Measurements from ENCODE around the gene ARVCF. TPM values are rescaled to one million over a fixed set of nuclear protein-coding genes. Genes with fewer than 3 reads are reported as not detected.
A peak's percentile ranks its signal among the peaks of the same experiment; 100 is the strongest.

The ARVCF gene
- total RNA-seq, 1 donor from 2014 or later = 19.2 TPM

DNA sequence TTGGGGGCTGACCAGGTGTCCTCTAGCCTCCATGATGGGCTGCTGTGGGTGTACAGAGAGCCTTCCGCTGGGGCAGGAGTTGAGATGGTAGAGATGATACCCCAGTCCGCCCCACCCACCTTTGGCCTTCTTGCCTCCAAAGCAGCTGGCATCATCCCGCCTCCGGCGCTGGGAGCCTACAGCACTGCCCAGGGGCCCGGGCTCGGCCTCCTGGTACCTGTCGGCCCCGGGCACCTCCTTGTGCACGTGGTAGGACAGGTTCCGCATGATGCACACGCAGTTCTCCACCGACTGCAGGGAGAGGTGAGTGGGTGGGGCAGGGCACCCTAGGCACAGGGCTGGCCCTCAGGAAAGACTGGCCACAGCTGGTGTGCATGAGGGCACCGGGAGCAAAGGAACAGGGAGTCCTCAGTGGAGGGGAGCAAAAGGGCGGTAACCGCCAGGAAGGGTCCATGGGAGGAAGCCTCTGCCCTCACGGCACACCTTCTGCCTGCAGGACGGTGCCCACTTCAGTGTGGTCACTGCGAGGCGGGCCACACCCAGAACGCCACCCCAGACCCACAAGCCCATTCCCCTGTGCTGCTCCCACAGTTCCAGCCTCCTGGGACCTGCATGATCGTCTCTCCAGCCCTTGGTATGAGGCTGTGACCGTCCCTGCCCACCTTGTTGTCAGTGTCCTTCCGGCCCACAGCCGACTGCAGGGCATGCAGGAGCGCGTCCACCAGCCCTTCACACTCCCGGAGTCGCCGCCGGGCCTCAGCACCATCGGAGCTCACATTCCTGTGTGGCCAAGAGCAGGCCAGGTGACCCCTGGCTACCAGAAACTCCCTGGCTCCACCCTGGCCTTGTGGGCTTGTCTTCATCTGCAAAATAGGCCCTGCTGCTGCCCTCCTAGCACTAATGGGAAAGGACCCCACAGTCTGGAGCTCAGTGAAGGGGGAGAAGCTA lies 39.1 kb downstream of the ARVCF start:
- DNase-seq (ENCODE audit: low read depth) (no peak), FAIRE-seq (no peak)
- TF ChIP-seq, protein P1, sequence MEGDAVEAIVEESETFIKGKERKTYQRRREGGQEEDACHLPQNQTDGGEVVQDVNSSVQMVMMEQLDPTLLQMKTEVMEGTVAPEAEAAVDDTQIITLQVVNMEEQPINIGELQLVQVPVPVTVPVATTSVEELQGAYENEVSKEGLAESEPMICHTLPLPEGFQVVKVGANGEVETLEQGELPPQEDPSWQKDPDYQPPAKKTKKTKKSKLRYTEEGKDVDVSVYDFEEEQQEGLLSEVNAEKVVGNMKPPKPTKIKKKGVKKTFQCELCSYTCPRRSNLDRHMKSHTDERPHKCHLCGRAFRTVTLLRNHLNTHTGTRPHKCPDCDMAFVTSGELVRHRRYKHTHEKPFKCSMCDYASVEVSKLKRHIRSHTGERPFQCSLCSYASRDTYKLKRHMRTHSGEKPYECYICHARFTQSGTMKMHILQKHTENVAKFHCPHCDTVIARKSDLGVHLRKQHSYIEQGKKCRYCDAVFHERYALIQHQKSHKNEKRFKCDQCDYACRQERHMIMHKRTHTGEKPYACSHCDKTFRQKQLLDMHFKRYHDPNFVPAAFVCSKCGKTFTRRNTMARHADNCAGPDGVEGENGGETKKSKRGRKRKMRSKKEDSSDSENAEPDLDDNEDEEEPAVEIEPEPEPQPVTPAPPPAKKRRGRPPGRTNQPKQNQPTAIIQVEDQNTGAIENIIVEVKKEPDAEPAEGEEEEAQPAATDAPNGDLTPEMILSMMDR (IDR thresholded peaks at IDR 0.05; ENCODE audit: insufficient read depth, low read length, severe bottlenecking) = no peak
- Histone ChIP-seq H3K27me3 (ENCODE audit: control insufficient read depth, insufficient read depth, low read length) (no peaks in the 10 kb centered on the region), H3K4me3 (ENCODE audit: low read depth, low read length) (no peak overlapping the region), H3K36me3 (ENCODE audit: control insufficient read depth, insufficient read depth, low read length) (peaks cover 3% of the 10 kb centered on the region)

DNA sequence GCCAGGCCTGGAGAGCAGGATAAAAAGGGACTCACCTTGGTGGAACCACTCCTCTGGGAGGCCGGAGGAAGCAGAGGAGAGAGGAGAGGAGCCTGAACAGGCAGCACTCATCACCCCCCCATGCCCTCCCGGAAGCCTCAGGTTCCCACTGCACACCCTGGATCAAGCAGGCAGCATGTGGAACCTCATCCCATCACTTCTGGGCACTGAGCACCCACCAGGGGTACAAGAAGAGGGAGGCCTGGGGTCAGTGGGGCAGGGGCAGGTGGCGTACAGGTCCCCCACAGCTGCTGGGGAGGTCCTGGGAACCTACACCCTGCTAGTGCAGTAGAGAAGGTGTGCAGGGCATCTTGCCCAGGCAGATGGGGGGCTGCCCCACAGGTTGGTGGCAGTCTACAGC lies 40.0 kb downstream of the ARVCF start:
- DNase-seq (ENCODE audit: low read depth) (no peak), FAIRE-seq (no peak)
- TF ChIP-seq, protein P1 (IDR thresholded peaks at IDR 0.05; ENCODE audit: insufficient read depth, low read length, severe bottlenecking) = no peak
- H3K36me3 ChIP-seq (ENCODE audit: control insufficient read depth, insufficient read depth, low read length) = peaks cover 3% of the 10 kb centered on the region
- H3K4me3 ChIP-seq (ENCODE audit: low read depth, low read length) = no peak overlapping the region
- no peaks in the 10 kb centered on the region for H3K27me3 ChIP-seq (ENCODE audit: control insufficient read depth, insufficient read depth, low read length)

DNA sequence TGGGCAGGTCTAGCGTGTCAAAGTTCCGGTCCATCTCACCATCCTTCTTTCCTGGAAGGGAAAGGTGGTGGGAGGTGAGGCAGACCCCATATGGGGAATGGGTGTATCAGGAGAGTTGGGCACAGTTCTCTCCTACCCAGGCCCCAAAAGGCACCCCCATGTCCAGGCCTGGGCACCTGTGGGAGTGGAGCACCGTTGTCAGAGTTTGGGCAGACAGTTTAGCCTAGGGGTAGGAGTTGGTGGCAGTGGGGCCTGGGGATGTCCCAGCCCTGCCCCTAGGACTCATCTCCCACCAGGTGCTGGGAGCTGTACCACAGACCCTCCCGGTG lies 41.0 kb downstream of the ARVCF start:
- TF ChIP-seq, protein P1 (IDR thresholded peaks at IDR 0.05; ENCODE audit: insufficient read depth, low read length, severe bottlenecking) = no peak
- FAIRE-seq = no peak
- no peak overlapping the region for H3K4me3 ChIP-seq (ENCODE audit: low read depth, low read length)
- H3K36me3 ChIP-seq (ENCODE audit: control insufficient read depth, insufficient read depth, low read length) = peaks cover 6% of the 10 kb centered on the region
- DNase-seq (ENCODE audit: low read depth) = no peak
- no peaks in the 10 kb centered on the region for H3K27me3 ChIP-seq (ENCODE audit: control insufficient read depth, insufficient read depth, low read length)

DNA sequence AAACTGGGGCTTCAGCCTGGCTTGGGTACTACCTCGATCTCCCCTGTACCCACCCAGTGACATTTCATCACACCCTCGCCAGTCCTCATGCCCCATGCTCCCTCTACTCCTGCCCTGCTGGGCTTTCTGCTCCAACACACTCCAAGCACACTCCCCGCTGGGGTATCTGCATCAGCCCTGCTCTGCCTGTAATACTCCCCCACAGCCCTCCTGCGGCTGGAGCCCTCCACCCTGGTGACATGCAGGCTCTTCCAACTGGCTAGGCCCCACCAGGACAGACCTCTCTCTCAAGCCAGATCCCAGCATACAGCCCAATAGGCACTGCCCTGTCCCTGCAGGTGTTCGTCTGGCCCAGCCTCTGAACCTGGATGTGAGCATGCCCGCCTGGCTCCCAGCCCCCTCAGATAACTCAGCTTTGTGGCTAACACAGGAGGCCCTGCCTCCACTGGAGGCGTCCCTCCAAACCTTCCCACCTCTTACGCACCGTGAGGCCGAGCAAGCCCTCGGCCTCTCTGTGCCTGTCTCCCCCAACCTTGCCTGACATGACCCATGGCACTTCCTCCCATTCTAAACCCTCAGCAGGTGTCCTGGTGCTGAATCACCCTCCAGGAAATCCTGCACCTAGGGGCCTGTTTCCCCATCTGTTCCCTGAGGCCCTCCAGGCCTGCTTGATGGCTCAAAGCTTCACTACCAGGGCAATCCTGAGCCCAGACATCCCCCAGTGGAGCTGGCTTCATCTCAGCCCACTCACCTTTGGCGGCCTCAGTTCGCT lies 41.5 kb downstream of the ARVCF start:
- Histone ChIP-seq H3K4me3 (ENCODE audit: low read depth, low read length) (no peak overlapping the region), H3K36me3 (ENCODE audit: control insufficient read depth, insufficient read depth, low read length) (peaks cover 6% of the 10 kb centered on the region), H3K27me3 (ENCODE audit: control insufficient read depth, insufficient read depth, low read length) (no peaks in the 10 kb centered on the region)
- TF ChIP-seq, protein P1 (IDR thresholded peaks at IDR 0.05; ENCODE audit: insufficient read depth, low read length, severe bottlenecking) = no peak
- DNase-seq (ENCODE audit: low read depth) = peak; percentile 60
- no peak for FAIRE-seq

DNA sequence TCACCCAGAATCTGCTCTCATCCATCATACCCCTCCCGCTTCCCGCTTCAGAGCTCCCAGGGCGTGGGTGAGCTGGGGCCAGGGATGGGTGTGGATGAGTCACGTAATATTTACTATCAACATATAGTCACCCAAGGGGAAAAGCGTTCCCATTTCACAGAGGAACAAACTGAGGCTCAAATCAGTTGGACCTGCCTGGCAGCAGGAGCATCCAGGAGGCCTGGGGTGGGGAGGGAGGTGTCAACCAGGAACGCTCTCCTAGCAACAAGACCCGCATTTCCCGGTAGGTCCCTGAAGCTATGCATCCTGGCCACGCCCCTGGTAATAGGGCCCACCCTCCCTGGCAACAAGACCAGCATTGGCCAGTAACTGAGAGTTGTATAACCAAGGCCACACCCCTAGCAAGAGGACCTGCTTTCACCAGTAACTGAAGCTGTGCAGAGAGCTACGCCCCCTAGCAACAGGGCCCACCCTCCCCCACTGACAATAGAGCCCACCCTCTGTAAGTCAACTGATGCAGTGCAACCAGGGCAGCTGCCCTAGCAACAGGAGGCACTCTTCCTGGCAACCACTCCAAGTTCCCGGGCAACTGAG lies 42.3 kb downstream of the ARVCF start:
- TF ChIP-seq, protein P1 (IDR thresholded peaks at IDR 0.05; ENCODE audit: insufficient read depth, low read length, severe bottlenecking) = no peak
- FAIRE-seq (no peak), DNase-seq (ENCODE audit: low read depth) (no peak)
- Histone ChIP-seq H3K27me3 (ENCODE audit: control insufficient read depth, insufficient read depth, low read length) (no peaks in the 10 kb centered on the region), H3K4me3 (ENCODE audit: low read depth, low read length) (no peak overlapping the region), H3K36me3 (ENCODE audit: control insufficient read depth, insufficient read depth, low read length) (peaks cover 6% of the 10 kb centered on the region)
